ENCODE data around the gene MAP3K7.

Gene MAP3K7

DNA sequence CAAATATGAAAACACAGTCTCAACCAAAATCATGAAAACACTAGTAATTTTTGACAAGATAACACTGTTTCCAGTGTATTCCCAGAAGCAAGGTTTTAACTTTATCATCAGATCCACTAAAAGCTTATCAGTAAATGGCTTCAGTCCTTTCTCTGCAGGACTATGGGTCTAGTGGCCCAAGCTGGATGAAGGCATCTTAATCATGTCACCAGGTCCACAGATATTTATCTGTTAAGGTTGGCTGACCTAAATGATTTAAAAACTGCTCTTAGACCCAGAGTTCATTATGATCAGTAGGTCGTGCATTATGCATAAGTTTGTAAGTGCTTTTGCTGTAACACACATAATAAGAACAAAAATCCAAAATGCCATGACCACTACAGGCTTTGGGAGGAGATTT, 118.0 kb downstream of the MAP3K7 start:
- TF ChIP-seq, protein P1, sequence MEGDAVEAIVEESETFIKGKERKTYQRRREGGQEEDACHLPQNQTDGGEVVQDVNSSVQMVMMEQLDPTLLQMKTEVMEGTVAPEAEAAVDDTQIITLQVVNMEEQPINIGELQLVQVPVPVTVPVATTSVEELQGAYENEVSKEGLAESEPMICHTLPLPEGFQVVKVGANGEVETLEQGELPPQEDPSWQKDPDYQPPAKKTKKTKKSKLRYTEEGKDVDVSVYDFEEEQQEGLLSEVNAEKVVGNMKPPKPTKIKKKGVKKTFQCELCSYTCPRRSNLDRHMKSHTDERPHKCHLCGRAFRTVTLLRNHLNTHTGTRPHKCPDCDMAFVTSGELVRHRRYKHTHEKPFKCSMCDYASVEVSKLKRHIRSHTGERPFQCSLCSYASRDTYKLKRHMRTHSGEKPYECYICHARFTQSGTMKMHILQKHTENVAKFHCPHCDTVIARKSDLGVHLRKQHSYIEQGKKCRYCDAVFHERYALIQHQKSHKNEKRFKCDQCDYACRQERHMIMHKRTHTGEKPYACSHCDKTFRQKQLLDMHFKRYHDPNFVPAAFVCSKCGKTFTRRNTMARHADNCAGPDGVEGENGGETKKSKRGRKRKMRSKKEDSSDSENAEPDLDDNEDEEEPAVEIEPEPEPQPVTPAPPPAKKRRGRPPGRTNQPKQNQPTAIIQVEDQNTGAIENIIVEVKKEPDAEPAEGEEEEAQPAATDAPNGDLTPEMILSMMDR (conservative IDR thresholded peaks at IDR 0.05; ENCODE audit: low read depth, low read length), result no peak
- no peak overlapping the region for H3K4me3 ChIP-seq (ENCODE audit: low read depth, low read length)
- DNase-seq (ENCODE audit: low read depth), result no peak

DNA sequence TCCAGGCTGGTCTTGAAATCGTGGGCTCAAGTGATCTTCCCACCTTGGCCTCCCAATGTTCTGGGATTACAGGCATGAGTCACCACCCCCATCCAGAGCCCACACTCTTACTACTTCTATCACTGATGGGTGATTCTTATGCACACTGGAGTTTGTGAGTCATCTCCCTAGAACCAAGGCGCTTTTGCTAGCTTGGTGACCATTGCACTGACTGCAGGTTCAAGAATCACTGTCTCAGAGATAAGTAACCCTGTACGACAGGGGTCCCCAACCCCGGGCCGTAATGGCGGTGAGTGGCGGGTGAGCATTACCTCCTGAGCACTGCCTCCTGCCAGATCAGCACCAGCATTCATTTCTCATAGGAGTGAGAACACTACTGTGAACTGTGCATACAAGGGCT, 118.8 kb downstream of the MAP3K7 start:
- peak; percentile 43 for DNase-seq (ENCODE audit: low read depth)
- H3K4me3 ChIP-seq (ENCODE audit: low read depth, low read length), result no peak overlapping the region
- TF ChIP-seq, protein P1 (conservative IDR thresholded peaks at IDR 0.05; ENCODE audit: low read depth, low read length), result no peak

DNA sequence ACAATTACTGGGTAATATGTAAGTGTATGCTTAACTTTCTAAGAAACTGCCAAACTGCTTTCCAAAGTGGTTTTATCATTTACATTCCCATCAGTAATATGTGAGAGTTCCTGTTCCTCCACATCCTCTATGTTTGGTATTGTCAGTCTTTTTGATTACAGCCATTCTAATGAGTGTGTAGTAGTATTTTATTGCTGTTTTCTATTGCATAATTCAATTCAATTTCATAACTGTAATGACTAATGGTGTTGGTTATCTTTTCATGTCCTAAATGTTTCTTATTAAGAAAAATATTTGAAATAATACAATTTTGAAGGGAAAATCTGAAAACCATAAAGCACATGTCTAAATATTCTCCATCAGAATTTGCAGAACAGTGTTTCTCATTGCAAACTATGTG, 119.3 kb downstream of the MAP3K7 start:
- H3K4me3 ChIP-seq (ENCODE audit: low read depth, low read length), result no peak overlapping the region
- no peak for DNase-seq (ENCODE audit: low read depth)
- TF ChIP-seq, protein P1 (conservative IDR thresholded peaks at IDR 0.05; ENCODE audit: low read depth, low read length), result no peak

DNA sequence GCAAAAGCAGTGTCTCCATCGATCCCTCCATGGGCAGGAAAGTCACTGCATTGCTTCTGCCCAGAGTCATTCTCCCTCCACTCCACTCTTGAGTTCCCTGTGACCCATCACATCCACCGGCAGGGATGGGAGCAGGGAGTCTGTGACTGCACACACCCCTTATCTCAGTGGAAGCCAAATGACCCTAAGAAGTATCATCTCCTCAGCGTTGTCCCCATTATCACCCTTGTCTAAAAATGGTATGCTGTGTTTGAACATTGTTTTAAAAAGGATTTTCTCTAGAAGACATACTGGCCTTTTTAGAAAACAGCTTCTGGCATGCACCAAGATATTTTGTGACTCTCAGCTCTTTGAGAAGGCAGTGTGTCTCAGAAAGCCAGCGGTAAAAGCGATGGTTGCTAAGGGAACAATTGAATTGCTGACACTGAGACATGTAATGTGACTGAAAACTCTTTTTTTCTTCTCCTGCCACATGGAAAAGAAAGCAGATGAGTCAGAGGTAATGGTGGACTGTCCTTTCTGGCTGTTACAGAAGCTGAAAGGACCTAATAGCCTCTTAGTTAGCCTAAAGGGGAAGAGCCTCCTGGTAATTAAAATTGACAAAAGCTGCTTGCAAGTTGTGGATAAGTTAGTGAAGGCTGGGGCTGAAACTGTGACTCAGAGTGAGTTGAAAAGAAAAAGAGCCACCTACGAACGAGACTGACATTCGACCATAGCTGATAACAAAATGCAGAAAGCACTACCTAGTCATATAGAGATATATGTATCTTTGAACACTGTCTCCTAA, 120.5 kb downstream of the MAP3K7 start:
- TF ChIP-seq, protein P1 (conservative IDR thresholded peaks at IDR 0.05; ENCODE audit: low read depth, low read length), result no peak
- H3K4me3 ChIP-seq (ENCODE audit: low read depth, low read length), result no peak overlapping the region
- peak; percentile 33 for DNase-seq (ENCODE audit: low read depth)

DNA sequence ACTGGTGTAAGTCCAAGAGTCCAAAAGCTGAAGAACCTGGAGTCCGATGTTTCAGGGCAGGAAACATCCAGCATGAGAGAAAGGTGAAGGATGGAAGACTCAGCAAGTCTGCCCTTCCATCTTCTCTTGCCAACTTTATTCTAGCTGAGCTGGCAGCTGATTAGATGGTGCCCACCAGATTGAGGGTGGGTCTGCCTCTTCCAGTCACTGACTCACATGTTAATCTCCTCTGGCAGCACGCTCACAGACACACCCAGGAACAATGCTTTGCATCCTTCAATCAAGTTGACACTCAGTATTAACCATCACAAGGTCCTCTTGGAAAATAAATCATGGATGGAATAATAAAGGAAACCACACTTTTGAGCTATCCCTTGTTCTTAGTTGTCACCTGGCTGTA, 121.2 kb downstream of the MAP3K7 start:
- no peak for DNase-seq (ENCODE audit: low read depth)
- H3K4me3 ChIP-seq (ENCODE audit: low read depth, low read length), result no peak overlapping the region
- TF ChIP-seq, protein P1 (conservative IDR thresholded peaks at IDR 0.05; ENCODE audit: low read depth, low read length), result no peak

DNA sequence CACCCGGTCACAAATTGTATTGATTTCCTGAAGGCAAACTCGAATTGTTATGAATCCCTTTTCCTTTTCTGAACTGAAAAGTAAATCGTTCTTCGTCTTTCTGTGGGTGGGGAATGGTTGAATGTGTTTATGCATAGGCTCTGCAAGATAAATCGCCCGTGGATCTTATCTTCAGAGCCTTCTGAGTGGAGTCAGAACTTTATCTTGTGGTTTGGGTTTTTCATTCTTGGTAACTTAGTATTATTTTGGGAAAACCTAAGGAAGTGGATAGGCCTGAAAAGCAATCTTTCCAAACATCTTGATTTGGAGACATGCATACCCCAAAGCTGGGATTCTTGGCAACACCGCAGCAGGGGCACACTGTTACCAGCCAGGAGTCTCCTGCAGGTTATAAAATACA, 122.4 kb downstream of the MAP3K7 start:
- DNase-seq (ENCODE audit: low read depth), result no peak
- H3K4me3 ChIP-seq (ENCODE audit: low read depth, low read length), result no peak overlapping the region
- TF ChIP-seq, protein P1 (conservative IDR thresholded peaks at IDR 0.05; ENCODE audit: low read depth, low read length), result no peak

DNA sequence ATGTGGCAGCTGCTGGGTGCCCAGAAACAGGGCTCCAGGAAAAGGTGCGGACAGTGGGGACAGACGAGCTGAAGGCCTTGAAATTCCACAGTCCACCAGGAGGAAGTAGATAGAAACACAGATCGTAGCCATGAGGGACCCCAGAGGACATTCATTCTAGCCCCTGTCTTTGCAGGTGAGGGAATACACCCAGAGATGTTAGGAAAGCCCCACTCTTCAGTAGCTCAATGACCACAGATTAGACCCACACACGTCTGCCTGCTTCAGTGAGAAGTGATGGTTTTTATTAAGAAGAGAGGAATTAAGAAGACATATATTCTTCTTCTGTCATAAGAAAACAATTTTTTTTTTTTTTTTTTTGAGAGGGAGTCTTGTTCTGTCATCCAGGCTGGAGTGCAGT, 123.0 kb downstream of the MAP3K7 start:
- TF ChIP-seq, protein P1 (conservative IDR thresholded peaks at IDR 0.05; ENCODE audit: low read depth, low read length), result no peak
- no peak overlapping the region for H3K4me3 ChIP-seq (ENCODE audit: low read depth, low read length)
- no peak for DNase-seq (ENCODE audit: low read depth)
